ENCODE measurements around the gene MAP4K3.

The MAP4K3 gene

GRCh38 chr2:39320162-39320561 lies 116.9 kb downstream of the MAP4K3 start:
- TF ChIP-seq CTCF (IDR thresholded peaks at IDR 0.05; ENCODE audit: insufficient read depth, low read length, poor library complexity, severe bottlenecking): no peak
- no peaks in the 10 kb centered on the region for H3K27me3 ChIP-seq (replicated peaks; ENCODE audit: control insufficient read depth, insufficient read depth, low read length)
- H3K36me3 ChIP-seq (ENCODE audit: control insufficient read depth, insufficient read depth, low read length): no peaks in the 10 kb centered on the region
- no peak for DNase-seq (ENCODE audit: extremely low read depth, insufficient read length)
- no peak overlapping the region for H3K4me3 ChIP-seq (replicated peaks; ENCODE audit: low read depth, low read length)

- Histone ChIP-seq H3K4me3 (replicated peaks; ENCODE audit: low read depth, low read length) (no peak overlapping the region), H3K27me3 (replicated peaks; ENCODE audit: control insufficient read depth, insufficient read depth, low read length) (no peaks in the 10 kb centered on the region), H3K36me3 (ENCODE audit: control insufficient read depth, insufficient read depth, low read length) (peaks cover 1% of the 10 kb centered on the region; the same call in 1 of the 2 replicates)
- no peak for DNase-seq (ENCODE audit: extremely low read depth, insufficient read length)
- TF ChIP-seq CTCF (IDR thresholded peaks at IDR 0.05; ENCODE audit: insufficient read depth, low read length, poor library complexity, severe bottlenecking): no peak
Measured at GRCh38 chr2:39313575-39313974, 123.5 kb downstream of the MAP4K3 start.

- Histone ChIP-seq H3K4me3 (replicated peaks; ENCODE audit: low read depth, low read length) (no peak overlapping the region), H3K27me3 (replicated peaks; ENCODE audit: control insufficient read depth, insufficient read depth, low read length) (no peaks in the 10 kb centered on the region), H3K36me3 (ENCODE audit: control insufficient read depth, insufficient read depth, low read length) (peaks cover 1% of the 10 kb centered on the region; the same call in 1 of the 2 replicates)
- DNase-seq (ENCODE audit: extremely low read depth, insufficient read length): no peak
- TF ChIP-seq CTCF (IDR thresholded peaks at IDR 0.05; ENCODE audit: insufficient read depth, low read length, poor library complexity, severe bottlenecking): no peak
Measured at GRCh38 chr2:39311469-39311868, 125.6 kb downstream of the MAP4K3 start.

GRCh38 chr2:39308778-39309177 lies 128.3 kb downstream of the MAP4K3 start:
- Histone ChIP-seq H3K36me3 (ENCODE audit: control insufficient read depth, insufficient read depth, low read length) (peaks cover 1% of the 10 kb centered on the region; the same call in 1 of the 2 replicates), H3K27me3 (replicated peaks; ENCODE audit: control insufficient read depth, insufficient read depth, low read length) (no peaks in the 10 kb centered on the region), H3K4me3 (replicated peaks; ENCODE audit: low read depth, low read length) (no peak overlapping the region)
- no peak for TF ChIP-seq CTCF (IDR thresholded peaks at IDR 0.05; ENCODE audit: insufficient read depth, low read length, poor library complexity, severe bottlenecking)
- DNase-seq (ENCODE audit: extremely low read depth, insufficient read length): no peak

GRCh38 chr2:39306626-39307025 lies 130.5 kb downstream of the MAP4K3 start:
- H3K27me3 ChIP-seq (replicated peaks; ENCODE audit: control insufficient read depth, insufficient read depth, low read length): no peaks in the 10 kb centered on the region
- no peak for TF ChIP-seq CTCF (IDR thresholded peaks at IDR 0.05; ENCODE audit: insufficient read depth, low read length, poor library complexity, severe bottlenecking)
- peaks cover 1% of the 10 kb centered on the region; the same call in 1 of the 2 replicates for H3K36me3 ChIP-seq (ENCODE audit: control insufficient read depth, insufficient read depth, low read length)
- DNase-seq (ENCODE audit: extremely low read depth, insufficient read length): no peak
- H3K4me3 ChIP-seq (replicated peaks; ENCODE audit: low read depth, low read length): no peak overlapping the region

- Histone ChIP-seq H3K36me3 (ENCODE audit: control insufficient read depth, insufficient read depth, low read length) (no peaks in the 10 kb centered on the region), H3K27me3 (replicated peaks; ENCODE audit: control insufficient read depth, insufficient read depth, low read length) (no peaks in the 10 kb centered on the region)
- no peak for TF ChIP-seq CTCF (IDR thresholded peaks at IDR 0.05; ENCODE audit: insufficient read depth, low read length, poor library complexity, severe bottlenecking)
Measured at GRCh38 chr2:39304729-39305128, 132.4 kb downstream of the MAP4K3 start.

More at GRCh38 chr2:39304729-39305128, 132.4 kb downstream of the MAP4K3 start:
- H3K4me3 ChIP-seq (replicated peaks; ENCODE audit: low read depth, low read length): no peak overlapping the region
- no peak for DNase-seq (ENCODE audit: extremely low read depth, insufficient read length)
